ENCODE measurements around the gene DRC7.
"Not testable (repeated sequence)": the region's sequence is repeated elsewhere in the genome, so short reads cannot be mapped to it uniquely, and the experiment has no call there.

DRC7 gene

DNA sequence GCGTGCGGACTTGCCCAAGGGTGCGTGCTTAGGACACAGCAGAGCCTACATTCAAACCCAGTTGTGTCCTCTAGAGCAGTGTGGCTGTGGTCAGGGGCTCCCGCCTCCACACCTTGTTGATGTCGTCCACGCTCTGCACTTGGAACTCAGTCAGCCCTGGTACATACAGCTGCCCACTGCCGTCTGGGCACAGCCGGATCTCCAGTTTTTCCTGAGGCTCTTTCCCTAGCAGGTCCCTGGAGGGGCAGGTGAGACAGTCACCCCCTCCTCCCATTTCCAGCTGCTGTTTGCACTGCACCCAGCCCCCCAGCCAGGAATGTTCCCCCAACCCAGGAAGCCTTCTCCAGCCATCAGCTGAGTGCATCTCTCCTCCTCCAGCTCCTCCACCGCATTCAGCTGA lies 66.7 kb downstream of the DRC7 start:
- DNase-seq (ENCODE audit: low read depth in 2 of 2), result no peak

DNA sequence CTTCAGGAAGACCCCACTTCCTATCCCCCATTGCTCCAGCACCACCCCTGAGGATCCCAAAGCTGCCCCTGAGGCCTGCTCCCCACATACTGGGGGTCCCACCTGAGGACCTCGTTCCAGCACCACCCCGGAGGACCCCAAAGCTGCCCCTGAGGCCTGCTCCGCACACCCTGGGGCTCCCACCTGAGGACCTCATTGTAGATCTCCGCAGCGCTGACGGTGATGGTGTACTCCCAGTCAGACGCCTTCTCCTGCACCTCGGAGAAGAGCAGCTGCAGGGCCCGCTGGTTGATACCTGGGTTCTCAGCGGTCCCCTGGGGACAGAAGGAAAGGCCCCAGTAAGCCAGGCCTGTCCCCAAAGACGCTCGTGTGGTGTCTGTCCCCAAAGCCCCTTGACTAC lies 67.4 kb downstream of the DRC7 start:
- DNase-seq (ENCODE audit: low read depth in 2 of 2), result no peak

GRCh38 chr16:57762365-57763040 lies 67.9 kb downstream of the DRC7 start:
- no peak for DNase-seq (ENCODE audit: low read depth in 2 of 2)

GRCh38 chr16:57763285-57764005 lies 68.8 kb downstream of the DRC7 start:
- no peak for DNase-seq (ENCODE audit: low read depth in 2 of 2)

DNA sequence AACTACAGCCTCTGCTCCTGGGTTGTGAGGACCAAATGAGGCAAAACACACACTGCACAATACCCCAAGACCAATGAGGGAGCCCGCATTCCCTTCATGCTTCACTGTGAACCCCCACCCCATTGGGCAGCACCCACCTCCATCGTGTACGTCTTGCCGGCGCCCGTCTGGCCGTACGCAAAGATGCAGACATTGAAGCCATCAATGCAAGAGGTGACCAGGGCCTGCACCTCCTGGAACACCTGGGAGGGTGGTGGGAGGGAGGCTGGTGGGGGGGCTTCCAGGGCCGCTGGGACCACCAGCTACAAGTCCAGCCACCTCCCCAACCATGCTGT lies 69.4 kb downstream of the DRC7 start:
- DNase-seq (ENCODE audit: low read depth in 2 of 2), result no peak

GRCh38 chr16:57764341-57765159 lies 69.9 kb downstream of the DRC7 start:
- DNase-seq (ENCODE audit: low read depth in 2 of 2), result no peak

GRCh38 chr16:57765160-57765728 lies 70.6 kb downstream of the DRC7 start:
- DNase-seq (ENCODE audit: low read depth in 2 of 2), result no peak

GRCh38 chr16:57766714-57767348 lies 72.2 kb downstream of the DRC7 start:
- DNase-seq (ENCODE audit: low read depth in 2 of 2), result no peak

DNA sequence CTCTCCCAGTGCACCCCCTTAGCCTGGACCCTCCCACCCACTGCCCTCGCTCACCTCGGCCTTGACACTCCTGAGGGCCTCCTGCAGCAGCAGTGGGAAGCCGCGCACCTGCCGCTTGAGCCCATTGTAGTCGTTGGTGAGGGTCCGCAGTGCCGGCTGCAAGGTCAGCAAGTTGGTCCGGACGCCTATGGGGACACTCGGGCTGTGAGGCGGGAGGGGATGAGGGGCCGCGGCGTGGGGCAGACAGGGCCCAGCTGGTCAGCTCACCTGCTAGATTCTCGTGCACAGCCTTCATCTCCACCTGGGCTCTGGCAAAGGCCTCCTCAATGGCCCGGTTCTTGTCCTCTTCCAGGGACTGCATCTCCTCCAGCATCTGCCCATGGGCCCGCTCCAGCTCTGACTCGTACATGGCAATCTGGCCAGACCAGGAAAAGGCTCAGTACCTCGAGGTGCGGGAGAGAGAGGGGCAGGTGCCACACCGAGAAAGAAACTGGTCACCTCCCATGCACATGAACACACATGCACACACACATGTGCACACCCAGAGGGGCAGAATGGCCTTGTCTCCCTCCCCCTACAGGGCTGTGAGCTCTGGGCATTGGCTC lies 75.0 kb downstream of the DRC7 start:
- DNase-seq (ENCODE audit: low read depth in 2 of 2), result no peak

DNA sequence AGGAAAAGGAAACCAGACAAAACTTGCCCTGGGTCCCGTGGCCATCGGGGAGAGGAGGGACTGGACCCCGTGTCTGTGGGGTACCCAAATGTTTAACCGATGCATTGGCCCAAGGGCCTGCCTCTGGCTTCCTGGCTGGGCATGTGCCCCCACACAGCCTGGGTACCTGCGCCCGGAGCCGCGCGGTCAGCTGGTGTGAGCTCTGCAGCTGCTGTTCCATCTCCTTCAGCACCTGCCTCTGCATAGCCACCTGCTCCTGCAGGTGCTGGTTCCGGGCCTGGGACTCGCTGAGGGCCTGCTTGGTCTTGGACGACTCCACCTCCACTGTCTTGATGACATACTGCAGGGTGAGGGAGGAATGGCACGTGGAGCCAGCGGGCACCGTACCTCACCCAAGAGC lies 75.8 kb downstream of the DRC7 start:
- DNase-seq (ENCODE audit: low read depth in 2 of 2), result no peak

- no peak for DNase-seq (ENCODE audit: low read depth in 2 of 2)
Observed at GRCh38 chr16:57771141-57771785, 76.7 kb downstream of the DRC7 start.

GRCh38 chr16:57773019-57773418 lies 78.4 kb downstream of the DRC7 start:
- DNase-seq (ENCODE audit: low read depth in 2 of 2), result no peak

GRCh38 chr16:57773655-57774295 lies 79.2 kb downstream of the DRC7 start:
- DNase-seq (ENCODE audit: low read depth in 2 of 2), result no peak

DNA sequence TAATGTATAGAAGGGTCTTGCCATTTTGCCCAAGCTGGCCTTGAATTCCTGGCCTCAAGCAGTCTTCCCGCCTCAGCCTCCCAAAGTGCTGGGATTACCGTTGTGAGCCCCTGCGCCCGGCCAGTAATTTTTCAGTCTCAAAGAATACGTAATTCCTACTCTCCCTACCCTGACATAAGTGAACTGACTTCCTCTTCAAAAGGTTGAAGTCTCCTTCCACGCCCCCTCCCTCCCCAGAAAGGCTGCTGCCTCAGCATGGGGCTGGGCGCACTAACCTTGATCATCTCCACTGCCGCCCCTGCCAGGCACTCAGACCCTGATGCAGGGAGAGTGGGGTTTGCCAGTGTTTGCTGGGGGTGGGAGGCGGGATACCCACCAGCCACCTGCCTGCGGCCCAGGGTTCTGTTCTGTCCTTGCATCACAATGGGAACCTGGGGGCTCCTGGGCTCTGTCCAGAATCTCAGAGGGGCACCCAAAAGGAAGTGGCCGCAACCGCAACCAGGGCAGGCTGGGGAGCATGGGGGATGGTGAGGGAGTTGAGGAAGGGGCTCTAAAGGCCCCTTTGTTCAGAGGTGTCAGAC lies 80.2 kb downstream of the DRC7 start:
- no peak for DNase-seq (ENCODE audit: low read depth in 2 of 2)

GRCh38 chr16:57775661-57776469 lies 81.3 kb downstream of the DRC7 start:
- DNase-seq (ENCODE audit: low read depth in 2 of 2), result no peak

DNA sequence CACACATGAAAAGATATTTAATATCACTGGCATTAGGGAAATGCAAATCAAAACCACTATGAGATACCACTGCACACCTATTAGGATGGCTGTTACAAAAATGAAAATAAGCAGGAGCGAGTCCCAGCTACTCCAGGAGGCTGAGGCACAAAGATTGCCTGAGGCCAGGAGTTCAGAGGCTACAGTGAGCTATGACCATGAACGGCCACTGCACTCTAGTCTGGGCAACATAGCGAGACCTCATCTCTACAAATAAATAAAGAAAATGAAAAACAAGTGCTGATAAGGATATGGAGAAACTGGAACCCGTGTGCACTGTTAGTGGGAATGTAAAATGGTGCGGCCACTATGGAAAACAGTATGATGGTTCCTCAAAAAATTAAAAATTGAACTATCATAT lies 84.1 kb downstream of the DRC7 start:
- no peak for DNase-seq (ENCODE audit: low read depth in 2 of 2)

- DNase-seq (ENCODE audit: low read depth in 2 of 2), result not testable (repeated sequence)
Observed at GRCh38 chr16:57779836-57780235, 85.2 kb downstream of the DRC7 start.

DNA sequence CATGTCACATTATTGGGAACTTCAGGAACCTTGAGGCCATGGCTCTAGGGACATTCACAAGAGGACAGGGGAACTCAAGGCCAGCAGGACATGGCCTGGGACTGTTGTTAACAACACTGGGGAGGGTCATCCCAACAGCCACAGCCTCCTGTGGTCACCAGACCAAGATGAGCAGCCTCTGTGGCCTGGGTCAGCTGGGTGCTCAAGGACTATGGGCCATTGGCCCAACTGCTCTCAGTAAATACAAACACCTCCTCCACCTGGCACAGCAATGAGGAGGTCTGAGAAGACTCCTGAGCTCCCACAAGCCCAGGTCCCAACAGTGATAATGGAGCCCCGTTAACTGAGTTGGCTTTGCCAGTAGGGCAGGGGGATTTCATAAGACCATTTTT lies 86.7 kb downstream of the DRC7 start:
- no peak for DNase-seq (ENCODE audit: low read depth in 2 of 2)
